Fibroblast of lung (primary cell): ENCODE measurements around the gene F10.

ENCODE experiments used
- CTCF ChIP-seq, 2 donors: IDR thresholded peaks in 1 of 2; conservative IDR thresholded peaks in 1 of 2; 1 replicate in 1 of 2; 2 replicates in 1 of 2; pipeline ENCODE4 v1.5.1; 2011 to 2012; ENCODE audit warnings: low read length in 2 of 2, control low read depth in 1 of 2, inconsistent platforms in 1 of 2, low read depth in 1 of 2, mild to moderate bottlenecking in 1 of 2
- EZH2 ChIP-seq: IDR thresholded peaks from 2 replicates; pipeline ENCODE4 v1.5.1; 2012; ENCODE audit warnings: low read length, control low read depth, mild to moderate bottlenecking; ENCODE audit errors: missing control alignments

DNA sequence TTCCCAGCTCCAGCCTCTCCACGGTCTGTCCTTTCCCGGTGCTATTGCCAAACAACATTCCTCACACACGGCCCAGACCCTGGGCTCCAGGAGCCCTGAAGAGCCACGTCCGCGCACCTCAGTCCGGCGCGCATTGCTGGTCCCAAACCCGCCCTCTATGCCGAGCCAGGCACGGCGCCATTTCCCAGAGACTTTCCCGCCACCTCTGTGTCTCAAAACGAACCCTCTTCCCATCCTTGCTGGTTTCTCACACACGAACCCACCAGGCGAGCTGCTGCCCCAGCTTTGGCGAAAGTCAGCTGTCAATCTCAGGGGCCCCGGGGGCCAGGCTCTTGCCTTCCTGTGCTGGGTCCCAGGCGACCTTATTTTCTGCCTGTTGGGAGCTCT is 45.0 kb upstream of the F10 start:
- TF ChIP-seq CTCF (conservative IDR thresholded peaks at IDR 0.05 in 1 of 2, IDR thresholded peaks at IDR 0.05 in 1 of 2; ENCODE audit: low read depth in 1 of 2, low read length in 2 of 2) (no peak), EZH2 (no peak)
